SK-N-SH treated with all-trans-retinoic acid at 6 μM for 48 hours (cell line): ENCODE results near the gene ALX4.

Source experiments
- ARNTL ChIP-seq: fragments of 450-650 bp; formaldehyde crosslinking; IDR thresholded peaks from 2 replicates; pipeline ENCODE4 v1.5.0; 2020; ENCODE audit warnings: low read depth, mild to moderate bottlenecking, moderate library complexity, borderline replicate concordance
- ISL1 ChIP-seq: fragments of 250-450 bp; sonication (Bioruptor Pico); IDR thresholded peaks from 2 replicates; pipeline ENCODE4 v2.1.2; 2022; ENCODE audit warnings: mild to moderate bottlenecking, moderate library complexity
- RARB ChIP-seq: fragments of 250-450 bp; sonication (Bioruptor Pico); IDR thresholded peaks from 2 replicates; pipeline ENCODE4 v1.8.0; 2021; ENCODE audit warnings: mild to moderate bottlenecking, moderate library complexity
- TCF4 ChIP-seq: fragments of 250-450 bp; sonication (Bioruptor Pico); IDR thresholded peaks from 2 replicates; pipeline ENCODE4 v1.8.0; 2021; ENCODE audit warnings: mild to moderate bottlenecking, moderate library complexity, borderline replicate concordance
- ZFP3 ChIP-seq: fragments of 250-450 bp; sonication (Bioruptor Pico); IDR thresholded peaks from 2 replicates; pipeline ENCODE4 v1.5.0; 2020; ENCODE audit warnings: mild to moderate bottlenecking, moderate library complexity
- ZNF8 ChIP-seq: fragments of 450-650 bp; formaldehyde crosslinking; IDR thresholded peaks from 2 replicates; pipeline ENCODE4 v1.5.0; 2020; ENCODE audit warnings: mild to moderate bottlenecking, moderate library complexity

DNA sequence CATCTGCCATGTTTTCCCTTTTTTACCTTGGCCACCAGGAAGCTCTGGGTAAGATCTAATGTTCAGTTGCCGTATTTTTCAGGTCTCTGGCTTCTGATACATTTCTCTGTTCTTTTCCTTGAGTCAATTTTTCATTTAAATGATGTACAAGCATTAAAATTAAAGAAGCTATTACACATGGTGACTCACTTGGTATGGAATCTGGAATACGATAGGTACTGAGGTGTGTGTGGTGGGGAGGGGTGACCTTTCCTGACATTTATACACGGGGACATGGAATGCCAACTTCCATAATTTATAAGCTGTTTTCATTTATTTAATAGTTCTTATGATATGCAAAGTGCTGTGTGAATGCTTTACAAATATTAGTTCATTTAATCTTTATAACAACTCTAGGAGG, 47.8 kb upstream of the ALX4 start:
- TF ChIP-seq ISL1 (CRISPR knock-in tag) (no peak), TCF4 (CRISPR knock-in tag) (no peak), RARB (no peak), ZNF8 (no peak), ZFP3 (CRISPR knock-in tag) (no peak), ARNTL (CRISPR knock-in tag) (no peak)
